Esophagus muscularis mucosa (tissue), 4 donors: ENCODE data around the gene NOCT.

Experiments
- EP300 ChIP-seq: sonication (generic); formaldehyde crosslinking; IDR thresholded peaks from one replicate; pipeline ENCODE4 v1.6.1; 2017; ENCODE audit warnings: antibody characterized with exemption
- POLR2A ChIP-seq: fragments of 450-650 bp; IDR thresholded peaks from one replicate; pipeline ENCODE4 v1.6.1; 2017; ENCODE audit warnings: antibody characterized with exemption, moderate library complexity, mild to moderate bottlenecking, low read depth
- POLR2AphosphoS5 ChIP-seq, 2 donors: sonication (generic); formaldehyde crosslinking; IDR thresholded peaks; one replicate each; pipeline ENCODE4 v1.6.1; 2017; ENCODE audit warnings: antibody characterized with exemption in 2 of 2
- TF ChIP-seq, protein P1 (sequence below), 3 experiments: fragments of 200-600 bp in 2 of 3; fragments of 450-650 bp in 1 of 3; sonication (generic) in 2 of 3; IDR thresholded peaks; one replicate each; pipeline ENCODE4 v1.5.1; 2017 to 2019; ENCODE audit warnings: antibody characterized with exemption in 3 of 3, mild to moderate bottlenecking in 2 of 3, moderate library complexity in 1 of 3

DNA sequence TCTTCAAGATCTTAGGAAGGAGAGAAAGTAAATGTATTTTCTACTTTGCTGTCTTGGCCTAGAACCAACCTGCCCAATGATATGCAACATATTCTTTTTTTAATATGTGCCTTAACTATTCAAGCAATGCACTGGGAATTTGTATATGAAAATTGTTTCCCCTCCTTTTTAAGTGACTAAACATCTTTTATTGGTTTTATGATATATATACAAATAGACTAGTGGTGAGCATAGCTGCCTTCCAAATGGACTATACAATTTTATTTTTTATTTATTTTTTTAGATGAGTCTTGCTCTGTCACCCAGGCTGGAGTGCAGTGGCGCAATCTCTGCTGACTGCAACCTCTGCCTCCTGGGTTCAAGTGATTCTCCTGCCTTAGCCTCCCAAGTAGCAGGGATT is 10.3 kb downstream of the NOCT start:
- TF ChIP-seq EP300, result no peak
- TF ChIP-seq POLR2A, result no peak
- TF ChIP-seq, protein P1, sequence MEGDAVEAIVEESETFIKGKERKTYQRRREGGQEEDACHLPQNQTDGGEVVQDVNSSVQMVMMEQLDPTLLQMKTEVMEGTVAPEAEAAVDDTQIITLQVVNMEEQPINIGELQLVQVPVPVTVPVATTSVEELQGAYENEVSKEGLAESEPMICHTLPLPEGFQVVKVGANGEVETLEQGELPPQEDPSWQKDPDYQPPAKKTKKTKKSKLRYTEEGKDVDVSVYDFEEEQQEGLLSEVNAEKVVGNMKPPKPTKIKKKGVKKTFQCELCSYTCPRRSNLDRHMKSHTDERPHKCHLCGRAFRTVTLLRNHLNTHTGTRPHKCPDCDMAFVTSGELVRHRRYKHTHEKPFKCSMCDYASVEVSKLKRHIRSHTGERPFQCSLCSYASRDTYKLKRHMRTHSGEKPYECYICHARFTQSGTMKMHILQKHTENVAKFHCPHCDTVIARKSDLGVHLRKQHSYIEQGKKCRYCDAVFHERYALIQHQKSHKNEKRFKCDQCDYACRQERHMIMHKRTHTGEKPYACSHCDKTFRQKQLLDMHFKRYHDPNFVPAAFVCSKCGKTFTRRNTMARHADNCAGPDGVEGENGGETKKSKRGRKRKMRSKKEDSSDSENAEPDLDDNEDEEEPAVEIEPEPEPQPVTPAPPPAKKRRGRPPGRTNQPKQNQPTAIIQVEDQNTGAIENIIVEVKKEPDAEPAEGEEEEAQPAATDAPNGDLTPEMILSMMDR (IDR thresholded peaks at IDR 0.05), result no peak
- TF ChIP-seq POLR2AphosphoS5 (IDR thresholded peaks at IDR 0.05), result no peak
